HepG2 (cell line): Measurements from ENCODE around the gene CHID1. TPM values are rescaled to one million over a fixed set of nuclear protein-coding genes. Genes with fewer than 3 reads are reported as not detected.

Experiments
- FOSL1 ChIP-seq: sonication (generic); formaldehyde crosslinking; IDR thresholded peaks from 2 replicates; pipeline ENCODE4 v1.9.0; 2021; ENCODE audit warnings: missing genetic modification reagents, borderline replicate concordance
- KAT2B ChIP-seq: fragments of 150-350 bp; IDR thresholded peaks from 2 replicates; pipeline ENCODE4 v1.6.1; 2014; ENCODE audit warnings: low read depth, low read length, borderline replicate concordance
- KIAA2018 ChIP-seq: sonication (generic); formaldehyde crosslinking; IDR thresholded peaks from 2 replicates; pipeline ENCODE4 v1.5.0; 2020; ENCODE audit warnings: mild to moderate bottlenecking, missing genetic modification reagents, borderline replicate concordance
- MAFF ChIP-seq: IDR thresholded peaks from 2 replicates; pipeline ENCODE4 v1.6.1; 2011; ENCODE audit warnings: low read depth, low read length, improper control_type of control experiment
- MXD3 ChIP-seq: IDR thresholded peaks from 2 replicates; pipeline ENCODE4 v1.6.1; 2016; ENCODE audit warnings: mild to moderate bottlenecking, missing biosample characterization, missing genetic modification reagents
- PHF21A ChIP-seq: sonication (generic); formaldehyde crosslinking; IDR thresholded peaks from 2 replicates; pipeline ENCODE4 v1.5.0; 2020; ENCODE audit warnings: mild to moderate bottlenecking, missing genetic modification reagents
- RFX5 ChIP-seq: IDR thresholded peaks from 2 replicates; pipeline ENCODE4 v1.6.1; 2011; ENCODE audit warnings: low read depth, low read length, improper control_type of control experiment
- SMARCC2 ChIP-seq: fragments of 450-650 bp; IDR thresholded peaks from 2 replicates; pipeline ENCODE4 v1.6.1; 2017; ENCODE audit warnings: antibody characterized with exemption, mild to moderate bottlenecking
- STAT5B ChIP-seq: sonication (generic); formaldehyde crosslinking; IDR thresholded peaks from 2 replicates; pipeline ENCODE4 v1.4.0; 2020; ENCODE audit warnings: missing genetic modification reagents
- ZNF101 ChIP-seq: sonication (generic); formaldehyde crosslinking; IDR thresholded peaks from 2 replicates; pipeline ENCODE4 v1.4.0; 2020; ENCODE audit warnings: mild to moderate bottlenecking, low read depth, missing genetic modification reagents, borderline replicate concordance
- ZNF121 ChIP-seq: sonication (generic); formaldehyde crosslinking; IDR thresholded peaks from 2 replicates; pipeline ENCODE4 v1.5.0; 2020; ENCODE audit warnings: mild to moderate bottlenecking, missing genetic modification reagents
- ZNF333 ChIP-seq: sonication (generic); formaldehyde crosslinking; IDR thresholded peaks from 2 replicates; pipeline ENCODE4 v1.4.0; 2020; ENCODE audit warnings: mild to moderate bottlenecking, missing genetic modification reagents, borderline replicate concordance
- ZNF431 ChIP-seq: sonication (generic); formaldehyde crosslinking; IDR thresholded peaks from 2 replicates; pipeline ENCODE4 v1.9.0; 2022; ENCODE audit warnings: missing genetic modification reagents, low read depth, mild to moderate bottlenecking, borderline replicate concordance
- ZNF572 ChIP-seq: sonication (generic); formaldehyde crosslinking; IDR thresholded peaks from 2 replicates; pipeline ENCODE4 v1.5.1; 2020; ENCODE audit warnings: mild to moderate bottlenecking, missing genetic modification reagents
- ZNF614 ChIP-seq: IDR thresholded peaks from 2 replicates; pipeline ENCODE4 v1.6.1; 2018; ENCODE audit warnings: missing biosample characterization, missing genetic modification reagents, inconsistent platforms, borderline replicate concordance
- ZNF615 ChIP-seq: sonication (generic); formaldehyde crosslinking; IDR thresholded peaks from 2 replicates; pipeline ENCODE4 v1.5.0; 2020; ENCODE audit warnings: mild to moderate bottlenecking, missing genetic modification reagents, borderline replicate concordance
- ZNF792 ChIP-seq: IDR thresholded peaks from 2 replicates; pipeline ENCODE4 v1.6.1; 2016
- polyA plus RNA-seq, 8 experiments: library from polyadenylated mRNA; depleted of rRNA in 3 of 8; stranded (reverse) in 7 of 8; unstranded in 1 of 8; fragments of >200 nt; fragmentation: Illumina TruSeq in 4 of 8; extraction: Trizol in 4 of 8; gene quantifications; 2 replicates each; pipeline versions ENCODE4 v1.2.1 to v1.2.3, GENCODE V29; 2011 to 2016; ENCODE audit warnings: low read depth in 4 of 8, missing spikeins in 1 of 8, mixed read lengths in 1 of 8; ENCODE audit not compliant: insufficient read depth in 1 of 8
- total RNA-seq, 5 experiments: library from RNA; depleted of rRNA; stranded (reverse); fragments of >200 nt; fragmentation: Illumina TruSeq; extraction: Trizol; gene quantifications; 2 replicates each; pipeline ENCODE4 v1.2.3, GENCODE V29; 2016; ENCODE audit warnings: low read depth in 1 of 5
- TF ChIP-seq, protein P1 (sequence below): IDR thresholded peaks from 2 replicates; pipeline ENCODE4 v1.6.1; 2012; ENCODE audit warnings: low read depth, low read length, improper control_type of control experiment

CHID1 gene
- total and polyA plus RNA-seq, 2 of the 13 experiments (the other 11 are each of a cell fraction or from before 2014, with no cell fraction given): 65.1 to 93.6 TPM

DNA sequence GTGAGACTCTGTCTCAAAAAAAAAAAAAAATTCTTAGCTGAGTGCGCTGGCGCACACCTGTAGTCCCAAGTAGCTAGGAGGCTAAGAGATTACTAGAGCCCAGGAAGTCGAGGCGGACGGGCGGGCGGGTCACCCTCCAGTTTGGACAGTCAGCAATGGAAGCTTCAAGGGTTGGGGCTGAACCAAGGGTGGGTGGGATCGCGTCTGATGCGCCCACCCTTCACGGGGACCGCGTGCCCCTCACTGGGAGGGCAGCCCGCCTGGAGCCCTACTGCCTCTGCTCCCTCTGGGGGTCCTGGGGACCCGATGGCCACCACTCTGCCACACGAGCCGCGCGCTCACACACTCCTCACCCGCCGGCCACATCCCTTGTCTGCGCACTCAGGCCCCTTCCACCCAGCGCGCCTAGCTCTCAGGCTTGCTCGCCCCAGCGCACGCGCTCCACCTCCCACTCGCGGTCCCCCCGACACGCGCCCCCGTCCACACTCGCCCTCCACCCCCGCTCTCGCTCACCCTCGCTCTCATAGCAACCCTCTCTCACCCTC, 494 bp downstream of the CHID1 start (continued):
- TF ChIP-seq, protein P1, sequence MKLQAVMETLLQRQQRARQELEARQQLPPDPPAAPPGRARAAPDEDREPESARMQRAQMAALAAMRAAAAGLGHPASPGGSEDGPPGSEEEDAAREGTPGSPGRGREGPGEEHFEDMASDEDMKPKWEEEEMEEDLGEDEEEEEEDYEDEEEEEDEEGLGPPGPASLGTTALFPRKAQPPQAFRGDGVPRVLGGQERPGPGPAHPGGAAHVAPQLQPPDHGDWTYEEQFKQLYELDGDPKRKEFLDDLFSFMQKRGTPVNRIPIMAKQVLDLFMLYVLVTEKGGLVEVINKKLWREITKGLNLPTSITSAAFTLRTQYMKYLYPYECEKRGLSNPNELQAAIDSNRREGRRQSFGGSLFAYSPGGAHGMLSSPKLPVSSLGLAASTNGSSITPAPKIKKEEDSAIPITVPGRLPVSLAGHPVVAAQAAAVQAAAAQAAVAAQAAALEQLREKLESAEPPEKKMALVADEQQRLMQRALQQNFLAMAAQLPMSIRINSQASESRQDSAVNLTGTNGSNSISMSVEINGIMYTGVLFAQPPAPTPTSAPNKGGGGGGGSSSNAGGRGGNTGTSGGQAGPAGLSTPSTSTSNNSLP: no peak
- no peak for TF ChIP-seq ZNF572 (CRISPR knock-in tag)
- no peak for TF ChIP-seq ZNF121
- no peak for TF ChIP-seq FOSL1 (CRISPR knock-in tag)
- no peak for TF ChIP-seq KIAA2018 (CRISPR knock-in tag)
- no peak for TF ChIP-seq ZNF431 (CRISPR knock-in tag)
- TF ChIP-seq PHF21A (CRISPR knock-in tag): no peak
- no peak for TF ChIP-seq ZNF101 (CRISPR knock-in tag)
- TF ChIP-seq SMARCC2: no peak
- 0 out of 2 replicates have a peak, but pooled peaks have one; percentile 41 for TF ChIP-seq ZNF333 (CRISPR knock-in tag)
- no peak for TF ChIP-seq STAT5B (CRISPR knock-in tag)
- no peak for TF ChIP-seq MAFF
- TF ChIP-seq ZNF614 (CRISPR knock-in tag): no peak
- 0 out of 2 replicates have a peak, but pooled peaks have one; percentile 13 for TF ChIP-seq MXD3 (CRISPR knock-in tag)
- TF ChIP-seq KAT2B: no peak
- TF ChIP-seq ZNF792 (CRISPR knock-in tag): no peak
- no peak for TF ChIP-seq RFX5
- no peak for TF ChIP-seq ZNF615 (CRISPR knock-in tag)
